ENCODE measurements around the gene ATAD3A. TPM values are rescaled to one million over a fixed set of nuclear protein-coding genes. Genes with fewer than 3 reads are reported as not detected.

The ATAD3A gene
- total RNA-seq, 2 experiments from 2014 or later = 17.0 to 19.5 TPM

DNA sequence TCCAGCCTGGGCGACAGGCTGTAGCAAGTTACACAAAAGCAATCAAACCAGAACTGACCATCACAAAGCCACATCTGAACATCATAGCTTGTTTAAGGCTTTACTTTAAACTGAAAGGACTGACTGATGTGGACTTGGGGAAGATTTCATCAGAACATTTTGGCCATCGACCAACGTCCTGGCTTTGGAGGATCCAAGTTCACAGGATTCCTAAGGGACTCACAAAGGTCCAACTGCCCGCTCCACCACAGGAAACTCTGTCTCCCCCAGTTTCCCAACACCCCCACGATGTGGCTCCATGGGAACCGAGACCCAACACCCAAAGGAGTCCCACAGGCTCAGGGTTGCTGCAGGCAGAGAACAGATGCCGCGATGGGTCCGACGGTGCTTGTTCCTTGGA lies 53.4 kb downstream of the ATAD3A start:
- H3K9me3 Mint-ChIP-seq = no peaks in the 10 kb centered on the region
- TF ChIP-seq, protein P1, sequence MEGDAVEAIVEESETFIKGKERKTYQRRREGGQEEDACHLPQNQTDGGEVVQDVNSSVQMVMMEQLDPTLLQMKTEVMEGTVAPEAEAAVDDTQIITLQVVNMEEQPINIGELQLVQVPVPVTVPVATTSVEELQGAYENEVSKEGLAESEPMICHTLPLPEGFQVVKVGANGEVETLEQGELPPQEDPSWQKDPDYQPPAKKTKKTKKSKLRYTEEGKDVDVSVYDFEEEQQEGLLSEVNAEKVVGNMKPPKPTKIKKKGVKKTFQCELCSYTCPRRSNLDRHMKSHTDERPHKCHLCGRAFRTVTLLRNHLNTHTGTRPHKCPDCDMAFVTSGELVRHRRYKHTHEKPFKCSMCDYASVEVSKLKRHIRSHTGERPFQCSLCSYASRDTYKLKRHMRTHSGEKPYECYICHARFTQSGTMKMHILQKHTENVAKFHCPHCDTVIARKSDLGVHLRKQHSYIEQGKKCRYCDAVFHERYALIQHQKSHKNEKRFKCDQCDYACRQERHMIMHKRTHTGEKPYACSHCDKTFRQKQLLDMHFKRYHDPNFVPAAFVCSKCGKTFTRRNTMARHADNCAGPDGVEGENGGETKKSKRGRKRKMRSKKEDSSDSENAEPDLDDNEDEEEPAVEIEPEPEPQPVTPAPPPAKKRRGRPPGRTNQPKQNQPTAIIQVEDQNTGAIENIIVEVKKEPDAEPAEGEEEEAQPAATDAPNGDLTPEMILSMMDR (IDR thresholded peaks at IDR 0.05) = no peak
- H3K4me3 Mint-ChIP-seq = peak overlapping the region; percentile 38
- peak overlapping the region; percentile 14 for H3K27ac Mint-ChIP-seq
- ChIA-PET POLR2A (no interaction called here), CTCF (no interaction called here)
- peaks cover 74% of the 10 kb centered on the region for H3K36me3 Mint-ChIP-seq (ENCODE audit: low read depth)
- no peaks in the 10 kb centered on the region for H3K9me3 ChIP-seq (ENCODE audit: control insufficient read depth in 1 of 2, insufficient read depth in 1 of 2, low read length in 2 of 2)
- H3K36me3 ChIP-seq (ENCODE audit: insufficient read depth, low read length) = peaks cover 58% of the 10 kb centered on the region
- H3K27me3 Mint-ChIP-seq = no peaks in the 10 kb centered on the region
- H3K4me1 Mint-ChIP-seq (ENCODE audit: low read depth) = peaks cover 38% of the 10 kb centered on the region
- H3K27me3 ChIP-seq (ENCODE audit: control insufficient read depth in 1 of 2, insufficient read depth in 2 of 2, low read length in 2 of 2) = no peaks in the 10 kb centered on the region
- DNase-seq (no peak), ATAC-seq (ENCODE audit: poor library complexity) (no peak)
- no peak overlapping the region for H3K27ac ChIP-seq (ENCODE audit: low read depth in 1 of 2, low read length in 2 of 2)
- peaks cover 37% of the 10 kb centered on the region for H3K4me1 ChIP-seq (ENCODE audit: insufficient read depth, low read length)
- intact Hi-C loops (cut with DNase I, micrococcal nuclease) = no loop called here
- H3K4me3 ChIP-seq (ENCODE audit: low read length) = no peak overlapping the region

DNA sequence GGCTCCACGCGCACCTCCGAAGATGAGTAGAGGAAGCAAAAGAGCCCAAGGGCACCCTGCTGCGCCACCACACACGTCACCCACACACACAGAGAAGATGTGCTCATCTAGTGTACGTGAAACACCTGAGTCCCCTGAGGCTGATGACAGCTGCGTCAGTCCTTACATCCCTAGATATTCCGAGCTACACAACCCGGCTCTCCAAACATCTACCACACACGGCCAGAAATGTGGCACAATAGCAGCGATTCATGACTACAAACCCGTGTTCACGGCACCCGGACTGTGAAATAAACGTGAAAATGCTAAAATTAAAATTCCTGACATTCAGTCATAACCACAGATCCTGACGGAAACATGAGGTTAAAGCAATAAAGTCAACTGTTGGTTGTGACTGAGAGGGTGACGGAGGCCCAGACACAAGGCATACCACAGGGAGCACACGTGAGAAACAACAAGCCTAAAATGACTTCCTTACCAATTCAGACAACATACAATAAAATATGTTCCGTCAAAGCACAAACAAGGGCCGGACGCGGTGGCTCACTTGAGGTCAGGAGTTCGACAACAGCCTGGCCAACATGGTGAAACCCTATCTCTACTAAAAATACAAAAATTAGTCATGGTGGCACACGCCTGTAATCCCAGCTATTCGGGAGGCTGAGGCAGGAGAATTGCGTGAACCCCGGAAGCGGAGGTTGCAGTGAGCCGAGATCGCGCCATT lies 55.4 kb downstream of the ATAD3A start:
- intact Hi-C loops (cut with DNase I, micrococcal nuclease) = no loop called here
- Mint-ChIP-seq H3K4me1 (ENCODE audit: low read depth) (peaks cover 47% of the 10 kb centered on the region), H3K9me3 (no peaks in the 10 kb centered on the region), H3K27me3 (no peaks in the 10 kb centered on the region), H3K4me3 (peak overlapping the region; percentile 34), H3K27ac (no peak overlapping the region), H3K36me3 (ENCODE audit: low read depth) (peaks cover 68% of the 10 kb centered on the region)
- POLR2A ChIA-PET = no interaction called here
- H3K9me3 ChIP-seq (ENCODE audit: control insufficient read depth in 1 of 2, insufficient read depth in 1 of 2, low read length in 2 of 2) = no peaks in the 10 kb centered on the region
- H3K27ac ChIP-seq (ENCODE audit: low read depth in 1 of 2, low read length in 2 of 2) = no peak overlapping the region
- no peak for DNase-seq
- H3K36me3 ChIP-seq (ENCODE audit: insufficient read depth, low read length) = peaks cover 50% of the 10 kb centered on the region
- peaks cover 56% of the 10 kb centered on the region for H3K4me1 ChIP-seq (ENCODE audit: insufficient read depth, low read length)
- TF ChIP-seq, protein P1 (IDR thresholded peaks at IDR 0.05) = no peak
- H3K4me3 ChIP-seq (ENCODE audit: low read length) = no peak overlapping the region
- ATAC-seq (ENCODE audit: poor library complexity) = no peak
- no peaks in the 10 kb centered on the region for H3K27me3 ChIP-seq (ENCODE audit: control insufficient read depth in 1 of 2, insufficient read depth in 2 of 2, low read length in 2 of 2)
- CTCF ChIA-PET = no interaction called here

GRCh38 chr1:1567891-1568291 lies 55.9 kb downstream of the ATAD3A start:
- Histone ChIP-seq H3K4me3 (ENCODE audit: low read length) (no peak overlapping the region), H3K4me1 (ENCODE audit: insufficient read depth, low read length) (peaks cover 61% of the 10 kb centered on the region), H3K27me3 (ENCODE audit: control insufficient read depth in 1 of 2, insufficient read depth in 2 of 2, low read length in 2 of 2) (no peaks in the 10 kb centered on the region), H3K9me3 (ENCODE audit: control insufficient read depth in 1 of 2, insufficient read depth in 1 of 2, low read length in 2 of 2) (no peaks in the 10 kb centered on the region), H3K27ac (ENCODE audit: low read depth in 1 of 2, low read length in 2 of 2) (no peak overlapping the region), H3K36me3 (ENCODE audit: insufficient read depth, low read length) (peaks cover 47% of the 10 kb centered on the region)
- TF ChIP-seq, protein P1 (IDR thresholded peaks at IDR 0.05) = no peak
- ChIA-PET POLR2A (interaction anchor here (0.7 kb wide), 1 partner anchor 9 kb away, joined by 3 read pairs; no protein-coding TSS in a partner anchor), CTCF (no interaction called here)
- intact Hi-C loops (cut with DNase I, micrococcal nuclease) = no loop called here
- H3K27ac Mint-ChIP-seq = peak overlapping the region; percentile 39
- no peak for ATAC-seq (ENCODE audit: poor library complexity)
- no peaks in the 10 kb centered on the region for H3K27me3 Mint-ChIP-seq
- no peak overlapping the region for H3K4me3 Mint-ChIP-seq
- peaks cover 47% of the 10 kb centered on the region for H3K4me1 Mint-ChIP-seq (ENCODE audit: low read depth)
- no peaks in the 10 kb centered on the region for H3K9me3 Mint-ChIP-seq
- no peak for DNase-seq
- peaks cover 62% of the 10 kb centered on the region for H3K36me3 Mint-ChIP-seq (ENCODE audit: low read depth)

Data from CD4-positive, alpha-beta T cell (primary cell).